Measurements from ENCODE around the gene INPP5A. TPM values are rescaled to one million over a fixed set of nuclear protein-coding genes. Genes with fewer than 3 reads are reported as not detected.
"Not testable (repeated sequence)": the region's sequence is repeated elsewhere in the genome, so short reads cannot be mapped to it uniquely, and the experiment has no call there.

Gene INPP5A
- polyA plus RNA-seq, 1 donor: 51.2 TPM

- no peak for DNase-seq (ENCODE audit: low read depth)
Measured at GRCh38 chr10:132742167-132742836, 204.7 kb downstream of the INPP5A start.

- no peak for DNase-seq (ENCODE audit: low read depth)
Measured at GRCh38 chr10:132742837-132743194, 205.2 kb downstream of the INPP5A start.

- not testable (repeated sequence) for DNase-seq (ENCODE audit: low read depth)
Measured at GRCh38 chr10:132743196-132743924, 205.8 kb downstream of the INPP5A start.

- DNase-seq (ENCODE audit: low read depth): no peak
Measured at GRCh38 chr10:132743925-132744490, 206.4 kb downstream of the INPP5A start.

- DNase-seq (ENCODE audit: low read depth): no peak
Measured at GRCh38 chr10:132744839-132745238, 207.3 kb downstream of the INPP5A start.

- no peak for DNase-seq (ENCODE audit: low read depth)
Measured at GRCh38 chr10:132745511-132745910, 207.9 kb downstream of the INPP5A start.

- no peak for DNase-seq (ENCODE audit: low read depth)
Measured at GRCh38 chr10:132745971-132746370, 208.4 kb downstream of the INPP5A start.

GRCh38 chr10:132746386-132746785, 208.8 kb downstream of the INPP5A start:
- no peak for DNase-seq (ENCODE audit: low read depth)

GRCh38 chr10:132746801-132747625, 209.4 kb downstream of the INPP5A start:
- no peak for DNase-seq (ENCODE audit: low read depth)

- DNase-seq (ENCODE audit: low read depth): no peak
Measured at GRCh38 chr10:132748135-132748534, 210.5 kb downstream of the INPP5A start.

GRCh38 chr10:132748545-132749370, 211.2 kb downstream of the INPP5A start:
- DNase-seq (ENCODE audit: low read depth): no peak

- no peak for DNase-seq (ENCODE audit: low read depth)
Measured at GRCh38 chr10:132749371-132749795, 211.8 kb downstream of the INPP5A start.

GRCh38 chr10:132750936-132751335, 213.3 kb downstream of the INPP5A start:
- no peak for DNase-seq (ENCODE audit: low read depth)

- no peak for DNase-seq (ENCODE audit: low read depth)
Measured at GRCh38 chr10:132752378-132752777, 214.8 kb downstream of the INPP5A start.

- DNase-seq (ENCODE audit: low read depth): no peak
Measured at GRCh38 chr10:132752961-132753360, 215.4 kb downstream of the INPP5A start.

GRCh38 chr10:132753596-132753995, 216.0 kb downstream of the INPP5A start:
- DNase-seq (ENCODE audit: low read depth): no peak

GRCh38 chr10:132754071-132754470, 216.5 kb downstream of the INPP5A start:
- DNase-seq (ENCODE audit: low read depth): no peak

GRCh38 chr10:132755166-132755711, 217.7 kb downstream of the INPP5A start:
- DNase-seq (ENCODE audit: low read depth): no peak

- no peak for DNase-seq (ENCODE audit: low read depth)
Measured at GRCh38 chr10:132756591-132756990, 219.0 kb downstream of the INPP5A start.

- DNase-seq (ENCODE audit: low read depth): no peak
Measured at GRCh38 chr10:132757171-132757570, 219.6 kb downstream of the INPP5A start.

GRCh38 chr10:132758865-132759264, 221.3 kb downstream of the INPP5A start:
- no peak for DNase-seq (ENCODE audit: low read depth)
